GM21390 (cell line): ENCODE results near the gene KIAA0825.

Experiments used
- ATAC-seq: cut with Tn5 transposase; IDR thresholded peaks from one replicate; pipeline ENCODE4 v1.9.1; 2021; ENCODE audit not compliant: unreplicated experiment

Gene KIAA0825

DNA sequence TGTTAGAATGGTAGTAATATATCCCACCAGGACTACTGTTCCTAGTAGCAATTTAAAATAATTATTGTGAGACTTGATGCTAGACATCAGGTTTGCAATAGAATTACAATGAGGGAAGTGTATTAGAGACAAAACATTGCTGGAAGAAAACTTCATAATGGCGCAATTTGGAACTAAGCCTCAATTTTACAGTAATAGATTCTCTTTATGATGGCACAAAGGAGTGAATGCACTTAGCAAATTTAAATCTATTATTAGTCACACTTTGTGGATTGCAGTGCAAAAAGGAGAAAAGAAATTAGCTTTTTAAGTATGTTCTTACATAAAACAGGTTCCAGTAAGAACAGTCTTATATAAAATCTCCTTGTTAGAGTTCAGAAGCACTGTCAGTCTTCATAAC lies 358.3 kb downstream of the KIAA0825 start:
- no peak for ATAC-seq

DNA sequence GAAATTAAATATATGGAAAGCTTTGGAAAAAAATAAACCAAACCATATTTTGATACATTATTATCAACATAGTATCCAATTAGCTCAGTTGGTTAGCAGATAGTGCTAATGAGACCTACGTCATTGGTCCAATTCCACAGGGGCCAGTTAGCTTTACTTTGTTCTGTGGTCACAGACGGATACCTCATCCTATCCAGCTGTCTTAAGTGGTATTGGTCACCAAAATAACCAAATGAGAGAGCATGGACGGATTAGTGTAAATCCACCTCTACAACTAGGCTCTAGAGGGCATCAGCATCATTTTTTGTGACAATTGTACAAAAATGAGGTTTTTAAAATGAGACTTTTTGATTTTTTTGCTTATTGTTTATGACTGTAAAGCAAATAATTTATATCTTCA lies 364.2 kb downstream of the KIAA0825 start:
- no peak for ATAC-seq

GRCh38 chr5:94250985-94251384 lies 367.4 kb downstream of the KIAA0825 start:
- no peak for ATAC-seq

GRCh38 chr5:94249430-94249829 lies 369.0 kb downstream of the KIAA0825 start:
- no peak for ATAC-seq

DNA sequence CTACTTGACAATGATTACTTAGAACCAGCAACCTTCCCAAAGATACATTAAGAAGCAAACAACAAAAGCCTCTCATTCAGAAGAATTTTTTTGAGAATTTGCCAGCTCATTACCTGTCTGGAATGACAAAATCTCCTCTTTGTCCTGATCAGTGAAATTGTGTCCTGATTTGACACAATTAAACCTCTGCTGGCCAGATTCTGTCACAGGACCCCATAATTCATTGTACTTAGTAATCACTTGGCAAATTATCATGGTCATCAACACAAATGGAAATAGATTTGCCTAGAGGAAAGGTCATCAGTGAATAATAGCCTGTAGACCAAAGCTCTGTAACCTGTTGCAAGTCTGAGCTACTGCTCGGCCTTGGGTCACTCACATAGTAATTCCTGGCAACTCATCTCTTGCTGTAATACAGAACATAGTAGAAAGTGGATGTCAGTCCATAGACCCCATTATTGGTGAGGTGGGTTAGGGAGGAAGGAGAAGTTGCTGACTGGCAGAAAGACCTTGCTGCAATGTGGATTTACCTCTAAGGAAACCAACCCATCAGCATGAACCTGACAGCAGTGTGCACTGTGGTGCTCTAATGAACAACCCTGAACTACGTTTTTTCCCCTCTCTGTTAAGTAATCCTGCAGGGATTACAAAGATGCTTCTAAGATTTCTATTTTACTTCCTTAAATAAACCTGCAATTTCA lies 370.1 kb downstream of the KIAA0825 start:
- ATAC-seq, result no peak

DNA sequence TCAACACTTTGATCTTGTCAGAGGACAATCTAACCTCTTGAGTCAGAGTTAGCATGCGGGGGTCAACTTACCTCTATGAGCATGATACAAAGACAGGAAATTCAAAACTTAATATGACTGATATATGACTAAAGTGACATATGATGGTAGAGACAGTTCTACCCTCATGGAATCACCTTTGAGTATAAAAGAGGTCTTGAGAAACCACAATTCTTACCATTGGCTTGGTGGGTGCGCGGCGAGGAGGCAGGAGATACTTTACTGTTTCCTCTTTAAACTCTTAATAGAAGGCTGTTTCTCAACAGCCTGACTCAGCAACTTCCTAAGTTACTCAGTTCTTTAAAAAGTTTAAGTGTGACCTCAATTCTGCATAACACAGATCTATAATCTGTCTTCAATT lies 372.8 kb downstream of the KIAA0825 start:
- ATAC-seq, result no peak

DNA sequence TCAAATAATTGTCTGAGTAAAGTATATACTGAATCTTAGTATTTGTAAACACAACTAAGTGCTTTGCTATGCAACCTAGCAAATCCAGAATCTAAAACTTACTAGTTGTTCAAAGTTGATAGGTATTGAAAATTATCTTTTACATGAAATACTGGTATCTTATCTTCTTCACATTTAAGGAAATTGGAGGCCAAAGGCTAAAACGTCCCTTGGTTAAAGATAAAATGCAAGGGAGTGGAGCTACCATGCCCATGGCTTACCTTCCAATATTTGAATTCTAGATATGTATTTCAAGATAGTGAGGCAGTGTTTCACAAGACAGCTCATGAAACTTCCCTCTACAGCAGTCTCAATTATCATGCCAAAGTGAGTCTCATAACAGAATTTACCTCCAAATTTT lies 373.5 kb downstream of the KIAA0825 start:
- no peak for ATAC-seq

GRCh38 chr5:94243612-94244011 lies 374.8 kb downstream of the KIAA0825 start:
- no peak for ATAC-seq

DNA sequence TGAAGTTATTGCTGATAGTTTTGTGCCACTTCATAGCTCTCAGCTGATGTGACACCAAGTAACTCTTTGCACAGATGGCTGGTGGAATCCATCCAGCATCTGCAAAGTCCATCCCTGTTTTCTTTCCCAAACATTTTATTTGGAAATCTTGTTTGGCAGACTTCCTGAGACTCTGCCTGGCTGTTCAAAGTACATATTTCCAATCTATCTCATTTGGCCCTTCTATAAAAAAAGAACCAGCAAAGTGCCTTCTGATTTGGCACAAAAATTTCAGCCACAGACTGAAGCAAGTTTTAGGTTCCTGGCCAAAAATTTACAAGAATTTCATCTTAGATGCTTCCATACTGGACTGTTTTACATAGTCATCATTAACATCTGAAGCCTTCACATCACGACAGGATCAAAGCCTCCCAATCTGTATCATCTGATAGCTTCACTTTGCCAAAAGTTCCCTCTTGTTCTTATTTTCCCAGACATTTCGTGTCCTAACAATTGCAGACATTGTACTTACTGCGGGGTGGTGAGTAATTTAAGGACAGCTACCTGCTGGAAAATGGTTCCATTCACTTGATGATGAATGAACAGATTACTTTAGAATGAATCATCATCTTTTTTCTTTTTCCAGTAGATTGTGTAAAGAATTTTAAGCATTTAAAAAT lies 377.3 kb downstream of the KIAA0825 start:
- no peak for ATAC-seq

- ATAC-seq, result no peak
Observed at GRCh38 chr5:94240596-94240992, 377.8 kb downstream of the KIAA0825 start.

DNA sequence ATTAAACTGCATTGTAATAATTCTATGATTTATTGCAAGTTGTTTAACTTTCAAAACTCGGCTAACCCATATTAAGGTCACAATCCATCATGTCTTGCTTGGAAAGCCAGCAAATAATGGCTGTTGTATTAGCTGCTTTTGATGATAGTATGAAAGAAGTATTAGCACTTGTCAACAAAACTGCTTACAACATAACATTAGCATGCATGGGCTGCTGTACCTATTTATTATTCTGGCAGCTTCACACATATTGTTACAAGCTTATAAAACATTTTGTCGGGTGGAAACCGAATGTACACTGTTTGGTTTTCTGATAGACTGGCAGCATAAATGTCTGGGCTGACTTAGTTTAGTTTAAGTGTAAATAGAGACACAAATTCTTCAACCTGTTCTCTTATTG lies 378.3 kb downstream of the KIAA0825 start:
- ATAC-seq, result no peak

DNA sequence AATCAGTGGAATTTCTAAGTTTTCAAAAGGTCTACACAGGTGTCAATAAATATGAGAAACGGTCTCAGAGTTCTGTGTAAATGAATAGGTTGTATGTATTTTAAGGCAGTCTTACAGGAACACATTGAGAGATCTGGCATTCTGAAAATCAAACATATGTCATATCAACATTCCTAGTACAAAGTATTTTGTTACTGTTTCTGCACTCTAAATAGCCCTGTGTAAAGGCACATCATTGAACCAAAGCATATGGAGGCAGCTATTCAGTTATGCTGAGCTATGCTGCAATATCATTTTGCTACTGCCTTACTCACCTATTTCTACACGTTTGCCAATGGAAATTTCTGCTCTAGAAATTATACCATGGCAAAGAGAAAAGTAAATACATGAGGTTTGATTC lies 379.1 kb downstream of the KIAA0825 start:
- no peak for ATAC-seq

DNA sequence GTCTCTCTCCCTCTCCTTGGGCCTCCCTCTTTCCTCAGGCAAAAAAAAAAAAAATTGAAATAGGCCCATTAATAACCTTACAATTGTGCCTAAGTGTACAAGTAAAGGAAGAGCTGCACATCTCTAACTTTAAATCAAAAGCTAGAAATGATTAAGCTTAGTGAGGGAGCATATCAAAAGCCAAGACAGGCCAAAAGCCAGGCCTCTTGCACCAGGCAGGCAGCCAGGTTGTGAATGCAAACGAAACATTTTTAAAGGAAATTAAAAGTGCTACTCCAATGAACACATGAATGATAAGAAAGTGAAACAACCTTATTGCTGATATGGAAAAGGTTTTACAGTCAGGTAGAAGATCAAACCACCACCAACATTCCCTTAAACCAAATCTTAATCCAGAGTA lies 383.4 kb downstream of the KIAA0825 start:
- ATAC-seq, result no peak

- no peak for ATAC-seq
Observed at GRCh38 chr5:94228791-94229190, 389.6 kb downstream of the KIAA0825 start.

DNA sequence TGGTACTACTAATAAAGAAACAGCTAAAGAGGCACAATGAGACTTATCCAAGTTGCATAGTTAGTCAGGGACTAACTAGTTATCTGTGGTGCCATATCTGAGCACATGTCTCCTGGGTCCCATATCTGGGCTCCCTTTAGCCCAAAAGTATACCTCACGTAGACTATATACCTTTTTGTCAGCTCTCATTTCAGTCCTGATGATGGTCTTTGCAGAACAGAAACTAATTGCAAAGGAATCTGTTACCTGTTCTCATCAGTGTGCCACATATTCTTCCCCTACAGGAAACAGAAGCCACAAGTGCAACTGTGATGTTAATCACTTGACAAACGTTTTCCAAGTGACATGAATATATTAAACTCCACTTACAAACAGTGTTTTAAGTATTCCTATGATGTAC lies 395.2 kb downstream of the KIAA0825 start:
- no peak for ATAC-seq

- ATAC-seq, result no peak
Observed at GRCh38 chr5:94218374-94218773, 400.0 kb downstream of the KIAA0825 start.

DNA sequence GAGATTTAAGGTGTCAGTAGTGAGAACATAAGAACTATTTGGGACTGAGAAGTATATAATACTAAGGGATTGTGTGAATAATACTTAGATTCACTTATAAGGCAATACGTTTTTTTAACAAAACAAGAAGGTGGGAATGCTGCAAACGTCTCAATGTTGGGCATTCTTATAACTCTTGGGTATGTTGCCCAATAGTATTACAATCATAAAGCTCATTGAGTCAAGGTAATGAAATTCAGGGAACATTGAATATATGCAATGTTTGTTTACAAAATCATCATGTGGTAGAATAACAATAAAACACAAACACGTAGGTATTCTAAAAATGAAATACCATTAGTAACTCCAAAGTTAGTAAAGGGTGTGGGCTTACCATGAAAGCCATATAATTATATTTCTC lies 400.7 kb downstream of the KIAA0825 start:
- ATAC-seq, result no peak

DNA sequence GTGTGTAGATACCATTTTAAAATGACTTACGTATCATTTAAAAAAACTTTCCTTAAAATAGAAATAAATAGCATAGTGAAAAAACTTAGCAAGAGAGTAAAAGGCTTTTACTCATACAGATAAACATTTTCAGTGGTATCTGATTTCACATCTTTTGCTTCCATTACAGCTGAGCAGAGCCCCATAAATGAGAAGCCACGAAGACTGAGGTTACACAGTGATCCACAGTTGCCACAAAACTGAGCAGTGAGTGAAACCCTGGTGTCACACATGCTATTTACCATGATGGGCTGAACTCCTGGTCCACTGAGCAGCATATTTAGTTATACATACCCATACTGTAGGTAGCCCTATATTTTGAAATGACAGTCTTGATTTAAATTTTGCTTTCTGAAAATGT lies 401.2 kb downstream of the KIAA0825 start:
- ATAC-seq, result no peak

DNA sequence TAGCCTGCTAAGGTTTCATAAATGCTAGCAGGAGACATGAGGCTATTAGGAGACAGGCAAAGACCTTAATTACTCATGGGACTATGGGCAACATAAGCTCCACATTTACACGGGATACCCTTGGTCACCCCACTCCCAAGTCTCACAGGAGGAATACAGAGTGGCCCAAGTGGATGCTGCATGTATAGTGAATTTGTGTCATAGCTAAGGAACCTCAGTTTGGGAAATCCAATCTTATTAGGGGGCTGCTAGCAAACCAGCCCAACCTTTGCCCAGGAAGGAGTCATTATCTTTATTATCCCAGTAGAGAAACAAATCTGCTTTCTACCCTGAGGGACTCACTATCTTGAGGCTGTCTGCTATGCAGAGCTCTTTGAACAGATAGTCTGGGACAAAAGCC lies 405.9 kb downstream of the KIAA0825 start:
- ATAC-seq, result no peak

DNA sequence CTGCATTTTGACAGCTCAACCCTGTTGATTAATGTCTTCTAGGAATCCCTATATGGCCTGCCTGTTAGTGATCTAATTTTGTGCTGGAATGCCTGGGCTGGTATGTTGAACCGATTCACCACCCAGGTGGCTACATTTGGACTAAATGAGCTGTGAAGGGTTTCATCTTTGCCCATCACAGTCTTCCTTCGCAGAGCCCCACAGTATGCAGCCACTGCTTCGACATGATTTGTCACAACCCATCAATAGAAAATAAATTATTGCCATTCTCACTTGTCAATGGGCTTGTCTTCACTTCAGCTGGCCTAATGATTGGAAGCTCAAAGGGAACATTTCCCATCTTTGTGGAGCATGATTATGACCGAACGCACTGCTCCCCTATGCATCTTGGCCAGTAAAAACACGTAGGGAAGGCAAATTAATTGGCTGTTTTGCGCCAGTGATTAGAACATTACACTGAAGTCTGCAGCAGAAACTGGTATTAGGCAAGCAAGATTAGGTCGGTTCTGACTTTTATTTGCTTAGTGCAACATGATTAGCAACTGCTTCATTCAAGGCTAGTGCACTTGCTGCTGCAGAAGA lies 408.5 kb downstream of the KIAA0825 start:
- no peak for ATAC-seq

DNA sequence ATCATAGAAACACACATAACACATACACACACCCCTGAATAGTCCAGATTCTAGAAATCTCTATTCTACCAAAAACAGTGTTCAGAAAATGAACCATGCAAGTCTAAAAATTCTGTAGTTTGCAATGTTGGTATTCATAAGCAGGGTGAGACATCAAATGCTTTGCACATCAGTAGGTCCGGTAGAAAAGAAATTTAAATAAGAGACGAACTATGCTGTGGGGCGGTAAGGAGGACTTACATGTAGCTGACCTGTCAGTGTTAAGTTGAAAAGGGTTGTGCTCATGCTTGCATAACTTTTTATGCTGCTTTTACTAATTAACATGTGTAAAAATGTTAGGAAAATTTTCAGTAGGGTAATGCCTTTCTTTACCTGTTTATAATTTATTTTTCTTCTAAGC lies 409.1 kb downstream of the KIAA0825 start:
- no peak for ATAC-seq

DNA sequence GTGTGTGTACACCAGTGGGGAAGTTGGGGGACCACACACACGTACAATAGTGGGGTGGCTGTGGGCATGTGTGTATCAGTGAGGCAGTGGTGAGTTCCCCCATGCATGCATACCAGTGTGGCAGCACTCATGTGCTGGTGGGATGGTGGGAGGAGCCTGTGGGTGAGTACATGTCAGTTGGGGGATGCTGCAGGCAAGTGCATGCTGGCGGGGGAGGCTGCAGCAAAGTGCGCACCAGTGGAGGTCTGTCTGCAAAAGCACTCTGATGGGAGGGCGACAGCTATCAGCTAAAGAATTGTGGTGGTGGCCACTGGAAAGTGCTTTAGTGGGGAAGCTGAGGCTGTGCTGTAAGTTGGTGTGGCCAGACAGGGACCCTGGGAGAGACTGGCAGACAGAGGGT lies 418.8 kb downstream of the KIAA0825 start:
- ATAC-seq, result no peak

DNA sequence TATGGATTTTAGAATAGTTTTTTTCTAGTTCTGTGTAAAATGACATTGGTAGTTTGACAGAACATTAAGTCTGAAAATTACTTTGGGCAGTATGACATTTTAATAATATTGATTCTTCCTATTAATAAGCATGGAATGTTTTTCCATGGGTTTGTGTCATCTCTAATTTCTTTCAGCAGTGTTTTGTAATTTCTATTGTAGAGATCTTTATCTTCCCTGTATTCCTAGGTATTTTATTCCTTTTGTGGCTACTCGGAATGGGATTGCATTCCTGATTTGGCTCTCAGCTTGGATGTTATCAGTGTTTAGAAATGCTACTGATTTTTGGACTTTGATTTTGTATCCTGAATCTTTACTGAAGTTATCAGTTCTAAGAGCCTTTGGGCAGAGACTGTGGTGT lies 420.4 kb downstream of the KIAA0825 start:
- no peak for ATAC-seq
